Muscle layer of duodenum (tissue), 2 donors: ENCODE data around the gene DNASE2B.

Experiments used
- H3K27ac ChIP-seq: one replicate; pipeline ENCODE4 v1.7.0; 2013; ENCODE audit warnings: mild to moderate bottlenecking, low read length
- H3K27me3 ChIP-seq: one replicate; pipeline ENCODE4 v1.7.0; 2013; ENCODE audit warnings: low read depth, mild to moderate bottlenecking, control low read depth, low read length
- H3K36me3 ChIP-seq, 2 donors: one replicate each; pipeline ENCODE4 v1.7.0; 2013; ENCODE audit warnings: low read length in 2 of 2, control low read depth in 1 of 2, mild to moderate bottlenecking in 1 of 2; ENCODE audit not compliant: insufficient read depth in 2 of 2, control insufficient read depth in 1 of 2
- H3K4me1 ChIP-seq, 2 donors: one replicate each; pipeline ENCODE4 v1.7.0; 2013; ENCODE audit warnings: low read length in 2 of 2, mild to moderate bottlenecking in 2 of 2, control low read depth in 1 of 2, moderate library complexity in 1 of 2; ENCODE audit not compliant: insufficient read depth in 2 of 2, control insufficient read depth in 1 of 2
- H3K4me3 ChIP-seq, 2 donors: one replicate each; pipeline ENCODE4 v1.7.0; 2013; ENCODE audit warnings: low read length in 2 of 2, low read depth in 1 of 2, mild to moderate bottlenecking in 1 of 2
- H3K9me3 ChIP-seq, 2 donors: one replicate each; pipeline ENCODE4 v1.7.0; 2013; ENCODE audit warnings: low read length in 2 of 2, control low read depth in 1 of 2, mild to moderate bottlenecking in 1 of 2; ENCODE audit not compliant: control insufficient read depth in 1 of 2
- donor health status: healthy.

Gene DNASE2B

GRCh38 chr1:84398175-84399155 lies at the start of gene DNASE2B:
Gene DNASE2B, plus strand, starts transcription at chr1:84398484. Its CDS starts 81 bp downstream, at chr1:84398565.
- Histone ChIP-seq H3K27me3 (no peaks in the 10 kb centered on the region), H3K4me3 (no peak within 1 kb of the TSS), H3K36me3 (no peaks in the 10 kb centered on the region), H3K27ac (no peak within 1 kb of the TSS), H3K9me3 (no peaks in the 10 kb centered on the region), H3K4me1 (no peaks in the 10 kb centered on the region)

- H3K9me3 ChIP-seq = no peaks in the 10 kb centered on the region
- H3K27ac ChIP-seq = no peak overlapping the region
- no peaks in the 10 kb centered on the region for H3K27me3 ChIP-seq
- H3K36me3 ChIP-seq = no peaks in the 10 kb centered on the region
- no peak overlapping the region for H3K4me3 ChIP-seq
- peaks cover 0 to 2% of the 10 kb centered on the region in 2 donors for H3K4me1 ChIP-seq
These were observed 49.5 kb upstream of the DNASE2B start for GRCh38 chr1:84348759-84349158.

GRCh38 chr1:84350104-84350503 lies 48.2 kb upstream of the DNASE2B start:
- Histone ChIP-seq H3K27ac (no peak overlapping the region), H3K27me3 (no peaks in the 10 kb centered on the region)

GRCh38 chr1:84350550-84350949 lies 47.7 kb upstream of the DNASE2B start:
- Histone ChIP-seq H3K4me3 (no peak overlapping the region), H3K27ac (no peak overlapping the region), H3K9me3 (no peaks in the 10 kb centered on the region), H3K36me3 (no peaks in the 10 kb centered on the region), H3K4me1 (peaks cover 0 to 5% of the 10 kb centered on the region in 2 donors), H3K27me3 (no peaks in the 10 kb centered on the region)

More at GRCh38 chr1:84350104-84350503, 48.2 kb upstream of the DNASE2B start:
- Histone ChIP-seq H3K4me1 (peaks cover 0 to 5% of the 10 kb centered on the region in 2 donors), H3K36me3 (no peaks in the 10 kb centered on the region), H3K9me3 (no peaks in the 10 kb centered on the region), H3K4me3 (no peak overlapping the region)

- Histone ChIP-seq H3K4me1 (peaks cover 0 to 5% of the 10 kb centered on the region in 2 donors), H3K4me3 (no peak overlapping the region), H3K27me3 (no peaks in the 10 kb centered on the region), H3K36me3 (no peaks in the 10 kb centered on the region), H3K9me3 (no peaks in the 10 kb centered on the region), H3K27ac (no peak overlapping the region)
These were observed 45.8 kb upstream of the DNASE2B start for GRCh38 chr1:84352298-84353106.

- H3K9me3 ChIP-seq = no peaks in the 10 kb centered on the region
- H3K27ac ChIP-seq = no peak overlapping the region
- no peaks in the 10 kb centered on the region for H3K36me3 ChIP-seq
- no peaks in the 10 kb centered on the region for H3K27me3 ChIP-seq
- H3K4me1 ChIP-seq = peaks cover 0 to 5% of the 10 kb centered on the region in 2 donors
- H3K4me3 ChIP-seq = no peak overlapping the region
These were observed 44.6 kb upstream of the DNASE2B start for GRCh38 chr1:84353695-84354094.

- no peaks in the 10 kb centered on the region for H3K9me3 ChIP-seq
- H3K4me3 ChIP-seq = no peak overlapping the region
- no peaks in the 10 kb centered on the region for H3K36me3 ChIP-seq
- no peaks in the 10 kb centered on the region for H3K27me3 ChIP-seq
- peaks cover 0 to 5% of the 10 kb centered on the region in 2 donors for H3K4me1 ChIP-seq
- H3K27ac ChIP-seq = no peak overlapping the region
These were observed 42.7 kb upstream of the DNASE2B start for GRCh38 chr1:84355556-84355955.

- Histone ChIP-seq H3K9me3 (no peaks in the 10 kb centered on the region), H3K27me3 (no peaks in the 10 kb centered on the region), H3K27ac (no peak overlapping the region), H3K36me3 (no peaks in the 10 kb centered on the region), H3K4me3 (no peak overlapping the region), H3K4me1 (peaks cover 0 to 5% of the 10 kb centered on the region in 2 donors)
These were observed 41.4 kb upstream of the DNASE2B start for GRCh38 chr1:84356881-84357280.

- peaks cover 0 to 4% of the 10 kb centered on the region in 2 donors for H3K4me1 ChIP-seq
- H3K27ac ChIP-seq = no peak overlapping the region
- no peak overlapping the region for H3K4me3 ChIP-seq
- H3K36me3 ChIP-seq = no peaks in the 10 kb centered on the region
- H3K27me3 ChIP-seq = no peaks in the 10 kb centered on the region
- no peaks in the 10 kb centered on the region for H3K9me3 ChIP-seq
These were observed 39.6 kb upstream of the DNASE2B start for GRCh38 chr1:84358695-84359094.

- H3K4me1 ChIP-seq = no peaks in the 10 kb centered on the region
- H3K27ac ChIP-seq = no peak overlapping the region
- H3K36me3 ChIP-seq = no peaks in the 10 kb centered on the region
- no peak overlapping the region for H3K4me3 ChIP-seq
- H3K27me3 ChIP-seq = no peaks in the 10 kb centered on the region
- H3K9me3 ChIP-seq = no peaks in the 10 kb centered on the region
These were observed 38.0 kb upstream of the DNASE2B start for GRCh38 chr1:84360316-84360715.

GRCh38 chr1:84361796-84362195 lies 36.5 kb upstream of the DNASE2B start:
- H3K4me3 ChIP-seq = no peak overlapping the region
- H3K36me3 ChIP-seq = no peaks in the 10 kb centered on the region
- H3K27me3 ChIP-seq = no peaks in the 10 kb centered on the region
- no peaks in the 10 kb centered on the region for H3K4me1 ChIP-seq
- H3K9me3 ChIP-seq = no peaks in the 10 kb centered on the region
- no peak overlapping the region for H3K27ac ChIP-seq
